DMS 273 (cell line): Measurements from ENCODE around the gene C1QTNF1.
"Not testable (repeated sequence)": the region's sequence is repeated elsewhere in the genome, so short reads cannot be mapped to it uniquely, and the experiment has no call there.

Experiments used
- DNase-seq: peaks from one replicate; lab custom pipeline; 2025; ENCODE audit not compliant: unreplicated experiment; lab: John Stamatoyannopoulos, UW

The C1QTNF1 gene

GRCh38 chr17:79005063-79005861 lies 18.7 kb upstream of the C1QTNF1 start:
- DNase-seq: peak; percentile 55

DNA sequence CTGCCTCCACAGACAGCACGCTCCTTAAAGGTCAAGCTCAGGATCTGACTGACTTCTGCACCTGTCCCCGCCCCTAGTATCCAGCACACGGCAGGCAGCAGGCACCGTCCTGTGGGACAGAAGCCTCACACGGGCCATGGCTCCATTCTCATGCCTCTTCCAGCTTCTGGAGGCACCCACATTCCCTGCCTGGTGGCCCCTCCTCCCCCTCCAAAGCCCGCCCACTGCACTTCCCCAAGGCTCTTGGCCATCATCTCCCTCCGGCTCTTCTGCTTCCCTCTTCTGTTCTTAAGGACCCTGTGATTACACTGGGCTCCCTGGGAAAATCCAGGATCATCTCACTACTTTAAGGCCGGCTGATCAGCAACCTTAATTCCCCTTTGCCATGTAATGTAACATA lies 17.9 kb upstream of the C1QTNF1 start:
- DNase-seq: no peak

- no peak for DNase-seq
Observed at GRCh38 chr17:79006794-79007503, 17.0 kb upstream of the C1QTNF1 start.

- DNase-seq: no peak
Observed at GRCh38 chr17:79007504-79008381, 16.2 kb upstream of the C1QTNF1 start.

DNA sequence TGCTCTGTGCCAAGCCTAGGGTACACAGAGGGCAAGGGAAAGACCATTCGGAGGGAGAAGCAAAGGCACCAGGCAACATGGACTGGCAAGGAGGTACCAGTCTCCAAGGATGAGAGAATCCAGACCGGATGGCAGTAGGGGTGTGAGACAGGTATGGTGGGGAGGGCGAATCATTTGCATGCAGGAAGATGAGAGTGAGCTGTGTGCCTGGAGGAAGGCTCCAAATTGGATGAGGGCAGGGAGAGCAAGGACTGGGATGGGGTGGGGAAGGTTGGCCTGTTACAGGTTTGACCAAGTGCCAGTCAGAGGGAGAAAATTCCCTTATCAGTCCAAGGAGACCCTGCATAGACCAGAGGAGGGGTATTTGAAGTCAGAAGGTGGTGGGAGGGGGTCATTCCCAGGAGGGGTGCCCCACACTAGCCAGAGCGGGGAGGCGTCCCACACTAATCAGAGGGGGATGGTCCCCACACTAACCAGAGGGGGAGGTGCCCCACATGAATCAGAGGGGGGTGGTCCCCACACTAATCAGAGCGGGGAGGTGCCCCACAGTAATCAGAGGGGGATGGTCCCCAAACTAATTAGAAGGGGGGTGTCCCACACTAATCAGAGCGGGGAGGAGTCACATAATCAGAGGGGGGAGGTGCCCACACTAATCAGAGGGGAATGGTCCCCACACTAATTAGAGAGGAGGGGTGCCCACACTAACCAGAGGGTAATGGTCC lies 15.1 kb upstream of the C1QTNF1 start:
- DNase-seq: no peak

GRCh38 chr17:79009397-79010303 lies 14.3 kb upstream of the C1QTNF1 start, which contains the start of gene CANT1:
CANT1 (minus strand) TSS chr17:79009764; CDS start chr17:78997622, 12,142 bp downstream.
- peak; percentile 85 for DNase-seq

DNA sequence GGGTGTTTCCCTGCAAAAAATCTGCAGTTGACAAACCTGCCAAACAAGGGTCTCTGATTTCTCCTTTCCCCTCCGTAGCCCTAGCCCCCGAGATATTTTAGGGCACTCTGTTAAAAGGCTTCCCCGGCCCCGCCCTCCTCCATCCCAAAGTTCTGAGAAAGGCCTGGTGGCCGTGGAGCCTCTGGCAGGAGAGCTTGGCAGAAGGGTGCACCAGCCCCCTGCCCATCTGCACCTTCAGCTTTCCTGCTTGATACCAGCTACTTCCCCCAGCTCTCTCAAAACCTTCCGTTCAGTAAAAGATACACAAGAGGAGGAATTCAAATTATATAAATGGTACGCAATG lies 13.7 kb upstream of the C1QTNF1 start:
- DNase-seq: no peak

DNA sequence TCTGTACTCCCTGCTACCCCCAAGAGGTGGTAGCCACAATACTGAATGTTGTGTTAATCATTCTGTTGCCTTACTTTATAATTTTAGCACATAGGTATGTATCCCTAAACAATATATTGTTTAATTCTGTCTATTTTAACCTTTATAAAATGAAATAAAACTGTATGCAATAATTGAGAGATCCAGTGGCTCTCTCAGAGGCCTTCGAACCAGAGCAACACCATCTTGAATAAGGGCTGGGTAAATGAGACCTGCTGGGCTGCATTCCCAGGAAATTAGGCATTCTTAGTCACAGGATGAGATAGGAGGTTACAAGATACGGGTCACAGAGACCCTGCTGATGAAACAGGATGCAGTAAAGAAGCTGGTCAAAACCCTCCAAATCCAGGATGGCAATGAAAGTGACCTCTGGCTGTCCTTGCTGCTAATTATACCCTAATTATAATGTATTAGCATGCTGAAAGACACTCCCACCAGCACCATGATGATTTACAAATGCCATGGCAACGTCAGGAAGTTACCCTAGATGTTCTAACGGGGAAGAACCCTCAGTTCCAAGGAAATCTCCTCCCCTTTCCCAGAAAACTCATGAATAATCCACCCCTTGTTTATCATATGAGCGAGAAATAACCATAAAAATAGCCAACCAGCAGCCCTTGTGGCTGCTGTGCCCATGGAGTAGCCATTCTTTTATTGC lies 12.4 kb upstream of the C1QTNF1 start:
- DNase-seq: no peak

DNA sequence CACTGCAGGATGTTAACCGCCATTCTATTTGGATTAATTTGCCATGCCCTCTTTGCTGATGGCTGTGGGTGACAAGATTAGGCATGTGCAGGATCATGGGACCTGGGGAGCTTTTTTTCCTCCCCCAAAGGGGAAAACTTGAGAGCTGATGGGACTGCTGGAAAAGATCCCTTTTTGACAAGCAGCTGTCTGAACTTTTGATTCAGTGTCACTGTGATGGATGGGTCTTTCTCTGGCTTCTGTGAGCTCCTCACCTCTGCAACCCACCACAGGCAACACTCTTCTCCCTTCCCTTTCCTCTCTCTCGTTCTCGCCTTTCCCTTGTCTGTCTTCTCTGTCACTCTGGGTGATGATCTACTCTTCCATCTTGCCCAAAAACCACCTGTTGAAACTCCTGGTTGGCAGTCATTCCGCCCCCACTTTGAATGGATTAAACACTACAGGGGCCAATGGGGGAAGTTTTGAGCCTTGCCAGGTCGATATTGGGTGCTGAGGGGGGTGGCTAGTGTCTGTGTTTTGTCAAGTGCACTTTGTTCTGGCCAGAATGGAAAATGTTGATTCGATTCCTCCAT lies 11.3 kb upstream of the C1QTNF1 start:
- no peak for DNase-seq

DNA sequence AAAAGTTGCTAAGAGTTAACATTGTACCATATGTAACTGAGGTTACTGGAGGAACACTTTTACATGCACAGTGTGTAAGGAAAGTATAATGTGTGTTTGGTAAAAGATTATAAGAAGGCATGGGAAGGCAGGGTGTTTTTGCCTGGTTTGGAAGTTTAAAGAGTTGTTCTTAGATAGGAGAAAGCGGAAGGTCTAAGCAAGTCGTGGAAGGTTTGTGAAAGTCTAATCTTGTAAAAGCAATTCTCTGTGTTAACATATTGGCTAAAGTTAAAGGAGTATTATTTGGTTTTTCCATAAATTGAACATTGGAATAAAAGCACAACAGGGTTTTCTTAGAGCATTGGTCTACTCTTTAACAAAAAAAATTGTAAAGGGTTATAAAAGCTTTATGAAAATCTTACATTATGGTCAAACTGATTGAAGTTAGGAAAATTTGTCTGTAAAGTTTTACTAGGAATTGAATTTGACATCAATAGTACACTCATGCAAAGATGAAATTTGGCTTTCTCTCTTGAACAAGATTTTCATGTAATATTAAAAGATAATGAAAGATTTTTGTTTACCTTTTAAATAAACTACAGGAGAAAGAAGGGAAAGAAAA lies 9.7 kb upstream of the C1QTNF1 start:
- DNase-seq: no peak

DNA sequence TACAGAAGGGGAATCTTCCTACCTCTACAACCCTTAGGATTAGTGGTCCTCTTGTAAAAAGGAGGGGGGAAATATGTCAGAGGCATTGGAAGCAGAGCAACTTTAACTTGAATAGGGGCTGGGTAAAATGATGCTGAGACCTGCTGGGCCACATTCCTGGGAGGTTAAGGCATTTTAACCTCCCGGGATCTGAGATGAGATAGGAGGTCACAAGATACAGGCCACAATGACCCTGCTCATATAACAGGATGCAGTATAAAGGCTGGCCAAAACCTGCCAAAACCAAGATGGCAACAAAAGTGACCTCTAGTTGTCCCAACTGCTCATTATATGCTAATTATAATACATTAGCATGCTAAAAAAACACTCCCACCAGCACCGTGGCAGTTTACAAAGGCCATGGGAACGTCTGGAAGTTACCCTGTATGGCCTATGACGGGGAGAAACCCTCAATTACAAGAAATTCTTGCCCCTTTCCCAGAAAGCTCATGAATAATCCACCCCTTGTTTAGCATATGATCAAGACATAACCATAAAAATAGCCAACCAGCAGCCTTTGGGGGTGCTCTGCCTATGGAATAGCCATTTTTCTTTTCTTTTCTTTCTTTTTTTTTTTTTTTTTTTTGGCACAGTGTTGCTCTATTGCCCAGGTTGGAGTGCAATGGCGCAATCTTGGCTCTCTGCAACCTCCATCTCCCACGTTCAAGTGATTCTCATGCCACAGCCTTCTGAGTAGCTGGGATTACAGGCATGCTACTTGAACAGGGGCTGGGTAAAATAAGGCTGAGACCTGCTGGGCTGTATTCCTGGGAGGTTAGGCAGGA lies 6.2 kb upstream of the C1QTNF1 start:
- DNase-seq: no peak

GRCh38 chr17:79018370-79018695 lies 5.6 kb upstream of the C1QTNF1 start:
- DNase-seq: no peak

GRCh38 chr17:79019261-79019631 lies 4.7 kb upstream of the C1QTNF1 start:
- DNase-seq: no peak

GRCh38 chr17:79019632-79020584 lies 4.1 kb upstream of the C1QTNF1 start:
- DNase-seq: peak; percentile 80

- DNase-seq: no peak
Observed at GRCh38 chr17:79020631-79021301, 3.2 kb upstream of the C1QTNF1 start.

DNA sequence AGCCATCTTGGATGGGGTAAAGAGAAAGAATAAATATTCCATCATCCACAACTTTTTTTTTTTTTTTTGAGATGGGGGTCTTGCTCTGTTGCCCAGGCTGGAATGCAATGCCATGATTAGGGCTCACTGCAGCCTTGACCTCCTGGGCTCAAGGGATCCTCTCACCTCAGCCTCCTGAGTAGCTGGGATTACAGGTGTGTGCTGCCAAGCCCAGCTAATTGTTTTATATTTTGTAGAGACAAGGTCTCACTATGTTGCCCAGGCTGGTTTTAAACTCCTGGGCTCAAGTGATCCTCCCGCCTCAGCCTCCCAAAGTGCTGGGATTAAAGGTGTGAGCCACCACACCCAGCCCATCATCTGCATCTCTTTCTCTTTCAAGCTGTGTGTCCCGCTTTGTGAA lies 2.0 kb upstream of the C1QTNF1 start:
- DNase-seq: not testable (repeated sequence)
